ENCODE results near the gene DLGAP4.

DLGAP4 gene

DNA sequence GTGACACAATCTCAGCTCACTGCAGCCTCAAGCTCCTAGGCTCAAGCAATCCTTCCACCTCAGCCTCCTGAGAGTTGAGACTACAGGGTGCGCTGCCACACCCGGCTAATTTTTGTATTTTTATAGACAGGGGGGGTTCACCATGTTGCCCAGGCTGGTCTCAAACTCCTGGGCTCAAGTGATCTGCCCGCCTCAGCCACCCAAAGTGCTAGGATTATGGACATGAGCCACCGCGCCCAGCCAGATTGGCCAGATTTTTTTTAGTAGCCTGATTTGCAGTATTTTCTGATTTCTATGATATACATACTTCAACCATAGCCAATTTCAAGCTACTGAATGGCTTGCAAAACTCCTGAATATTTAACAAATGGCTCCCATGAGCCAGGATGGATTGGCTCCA lies 21.4 kb upstream of the DLGAP4 start:
- no peak for DNase-seq (ENCODE audit: low read depth)
- no peak overlapping the region for H3K4me3 ChIP-seq (ENCODE audit: control insufficient read depth, low read depth, low read length)
- TF ChIP-seq, protein P1, sequence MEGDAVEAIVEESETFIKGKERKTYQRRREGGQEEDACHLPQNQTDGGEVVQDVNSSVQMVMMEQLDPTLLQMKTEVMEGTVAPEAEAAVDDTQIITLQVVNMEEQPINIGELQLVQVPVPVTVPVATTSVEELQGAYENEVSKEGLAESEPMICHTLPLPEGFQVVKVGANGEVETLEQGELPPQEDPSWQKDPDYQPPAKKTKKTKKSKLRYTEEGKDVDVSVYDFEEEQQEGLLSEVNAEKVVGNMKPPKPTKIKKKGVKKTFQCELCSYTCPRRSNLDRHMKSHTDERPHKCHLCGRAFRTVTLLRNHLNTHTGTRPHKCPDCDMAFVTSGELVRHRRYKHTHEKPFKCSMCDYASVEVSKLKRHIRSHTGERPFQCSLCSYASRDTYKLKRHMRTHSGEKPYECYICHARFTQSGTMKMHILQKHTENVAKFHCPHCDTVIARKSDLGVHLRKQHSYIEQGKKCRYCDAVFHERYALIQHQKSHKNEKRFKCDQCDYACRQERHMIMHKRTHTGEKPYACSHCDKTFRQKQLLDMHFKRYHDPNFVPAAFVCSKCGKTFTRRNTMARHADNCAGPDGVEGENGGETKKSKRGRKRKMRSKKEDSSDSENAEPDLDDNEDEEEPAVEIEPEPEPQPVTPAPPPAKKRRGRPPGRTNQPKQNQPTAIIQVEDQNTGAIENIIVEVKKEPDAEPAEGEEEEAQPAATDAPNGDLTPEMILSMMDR (IDR thresholded peaks at IDR 0.05; ENCODE audit: control insufficient read depth, insufficient read depth, low read depth, low read length, missing control alignments): no peak

DNA sequence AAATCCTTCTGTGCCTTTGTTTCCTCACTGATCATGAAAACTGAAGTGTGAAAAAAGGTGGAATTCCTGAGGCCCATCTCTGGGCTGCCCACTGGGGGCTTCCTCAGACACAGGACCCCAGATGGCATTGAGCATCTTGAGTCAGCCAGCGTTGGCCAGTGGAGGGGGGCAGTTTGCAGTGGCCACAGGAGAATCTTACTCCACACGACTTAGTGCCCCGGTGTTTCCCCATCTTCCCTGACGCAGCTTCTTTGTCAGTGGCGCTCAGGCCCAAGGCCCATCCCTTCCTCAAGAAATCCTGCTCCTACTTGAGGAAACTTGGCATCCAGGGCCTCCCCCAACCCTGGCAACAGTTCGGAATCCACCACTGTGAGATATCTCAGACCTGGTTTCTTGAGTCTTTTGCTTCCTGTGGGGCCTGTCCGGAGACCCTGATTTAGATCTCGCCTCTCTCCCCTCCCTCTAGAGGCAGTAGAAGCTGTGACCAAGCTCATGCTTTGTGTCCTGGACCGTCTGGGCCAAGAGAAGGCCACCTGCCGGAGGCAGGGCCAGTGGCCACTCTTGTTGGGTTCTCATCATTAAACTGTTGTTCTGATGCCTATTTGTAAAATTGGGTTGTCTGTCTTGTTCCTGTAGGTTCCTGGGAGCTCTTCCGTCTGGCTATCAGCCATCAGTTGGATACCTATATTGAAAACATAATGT lies 20.2 kb upstream of the DLGAP4 start:
- TF ChIP-seq, protein P1 (IDR thresholded peaks at IDR 0.05; ENCODE audit: control insufficient read depth, insufficient read depth, low read depth, low read length, missing control alignments): no peak
- DNase-seq (ENCODE audit: low read depth): no peak

DNA sequence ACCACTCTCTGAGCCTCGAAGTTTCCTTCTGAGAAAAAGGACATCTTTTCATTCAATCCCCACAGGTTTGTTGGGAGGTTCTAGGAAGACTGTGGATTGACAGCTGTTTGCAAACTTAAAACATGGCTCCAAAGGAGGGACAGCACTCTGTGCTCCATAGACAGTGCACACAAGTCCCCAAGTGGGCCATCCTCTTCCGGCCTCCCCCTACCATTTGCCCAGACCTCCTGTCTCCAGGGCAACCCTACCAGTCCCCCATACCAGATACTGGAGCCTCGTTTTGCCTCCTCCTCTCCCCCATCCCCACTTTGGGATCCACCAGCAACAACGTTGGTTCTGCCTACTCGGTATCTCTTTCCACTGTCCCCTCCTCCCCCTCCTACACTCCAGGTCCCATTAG lies 8.5 kb upstream of the DLGAP4 start:
- TF ChIP-seq, protein P1 (IDR thresholded peaks at IDR 0.05; ENCODE audit: control insufficient read depth, insufficient read depth, low read depth, low read length, missing control alignments): no peak
- no peak overlapping the region for H3K4me3 ChIP-seq (ENCODE audit: control insufficient read depth, low read depth, low read length)
- no peak for DNase-seq (ENCODE audit: low read depth)

More for the DNA sequence above, 20.2 kb upstream of the DLGAP4 start:
- no peak overlapping the region for H3K4me3 ChIP-seq (ENCODE audit: control insufficient read depth, low read depth, low read length)

DNA sequence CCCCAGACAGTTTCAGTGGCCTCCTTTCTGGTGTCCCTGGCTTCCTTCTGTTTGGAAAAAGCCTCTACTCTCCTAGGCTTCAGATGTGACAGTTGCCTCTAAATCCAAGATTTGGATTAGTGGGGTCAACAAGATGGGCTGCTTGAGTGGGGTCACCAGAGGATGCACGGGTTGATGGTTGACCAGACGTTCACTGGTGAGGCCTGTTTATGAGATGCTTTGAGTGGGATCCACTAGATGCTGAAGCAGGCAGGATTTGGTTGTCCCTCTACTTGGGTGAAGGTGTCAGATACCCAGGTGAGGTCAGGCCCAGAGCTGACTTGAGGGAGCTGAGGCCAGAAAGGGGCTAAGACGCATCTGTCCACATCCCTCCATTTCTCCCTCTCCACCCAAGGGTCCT lies 8.1 kb upstream of the DLGAP4 start:
- DNase-seq (ENCODE audit: low read depth): no peak
- no peak overlapping the region for H3K4me3 ChIP-seq (ENCODE audit: control insufficient read depth, low read depth, low read length)
- TF ChIP-seq, protein P1 (IDR thresholded peaks at IDR 0.05; ENCODE audit: control insufficient read depth, insufficient read depth, low read depth, low read length, missing control alignments): no peak

DNA sequence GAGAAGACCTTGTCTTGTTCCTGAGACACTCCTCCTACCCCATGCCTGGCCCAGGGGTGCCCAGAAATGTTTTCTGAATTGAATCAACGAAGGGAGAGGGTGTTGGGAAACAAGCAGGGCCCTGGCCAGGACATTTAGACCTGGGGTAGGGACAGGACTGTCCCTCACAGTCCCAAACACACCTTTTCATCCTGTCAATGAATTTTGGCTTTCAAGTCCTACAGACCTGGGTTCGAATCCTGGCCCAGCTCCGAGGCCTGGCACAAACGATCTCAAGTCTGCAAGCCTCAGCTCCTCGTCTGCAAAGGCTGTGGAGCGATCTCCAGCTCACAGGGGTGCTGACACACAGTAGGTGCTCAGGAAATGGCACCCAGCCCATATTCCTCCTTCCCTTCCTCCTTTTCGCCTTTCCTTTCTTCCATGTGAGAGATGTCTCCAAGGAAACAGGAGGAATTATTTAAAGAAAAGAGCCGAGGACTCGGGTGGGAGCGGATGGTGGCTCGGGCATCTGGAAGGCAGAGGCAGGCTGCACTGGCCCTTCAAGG lies 7.3 kb upstream of the DLGAP4 start:
- TF ChIP-seq, protein P1 (IDR thresholded peaks at IDR 0.05; ENCODE audit: control insufficient read depth, insufficient read depth, low read depth, low read length, missing control alignments): no peak
- no peak overlapping the region for H3K4me3 ChIP-seq (ENCODE audit: control insufficient read depth, low read depth, low read length)

DNA sequence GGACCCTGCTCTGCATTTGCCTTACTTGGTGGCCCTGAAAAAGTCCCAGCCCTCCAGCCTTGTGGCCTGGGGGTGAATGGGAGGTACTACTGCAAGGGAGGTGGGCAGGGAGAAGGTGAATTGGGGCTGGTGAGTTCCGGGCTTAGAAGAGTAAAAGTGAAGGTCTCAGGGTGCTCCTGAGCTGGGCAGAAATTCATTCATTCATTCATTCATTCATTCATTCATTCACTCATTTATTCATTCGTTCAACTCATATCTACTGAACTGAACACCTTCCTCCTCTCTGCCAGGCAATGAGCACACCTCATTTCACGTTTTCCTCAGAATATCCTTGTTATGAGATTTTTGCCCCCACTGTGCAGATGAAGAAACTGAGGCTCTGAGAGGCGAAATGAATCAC lies 6.7 kb upstream of the DLGAP4 start:
- TF ChIP-seq, protein P1 (IDR thresholded peaks at IDR 0.05; ENCODE audit: control insufficient read depth, insufficient read depth, low read depth, low read length, missing control alignments): no peak
- no peak overlapping the region for H3K4me3 ChIP-seq (ENCODE audit: control insufficient read depth, low read depth, low read length)
- DNase-seq (ENCODE audit: low read depth): no peak

More for the DNA sequence above, 7.3 kb upstream of the DLGAP4 start:
- DNase-seq (ENCODE audit: low read depth): no peak

All from AG09309 (cell line).